ENCODE results near the gene BHLHE40.

GRCh38 chr3:4981665-4982494, 2.6 kb downstream of the BHLHE40 start:
- TF ChIP-seq, protein P1, sequence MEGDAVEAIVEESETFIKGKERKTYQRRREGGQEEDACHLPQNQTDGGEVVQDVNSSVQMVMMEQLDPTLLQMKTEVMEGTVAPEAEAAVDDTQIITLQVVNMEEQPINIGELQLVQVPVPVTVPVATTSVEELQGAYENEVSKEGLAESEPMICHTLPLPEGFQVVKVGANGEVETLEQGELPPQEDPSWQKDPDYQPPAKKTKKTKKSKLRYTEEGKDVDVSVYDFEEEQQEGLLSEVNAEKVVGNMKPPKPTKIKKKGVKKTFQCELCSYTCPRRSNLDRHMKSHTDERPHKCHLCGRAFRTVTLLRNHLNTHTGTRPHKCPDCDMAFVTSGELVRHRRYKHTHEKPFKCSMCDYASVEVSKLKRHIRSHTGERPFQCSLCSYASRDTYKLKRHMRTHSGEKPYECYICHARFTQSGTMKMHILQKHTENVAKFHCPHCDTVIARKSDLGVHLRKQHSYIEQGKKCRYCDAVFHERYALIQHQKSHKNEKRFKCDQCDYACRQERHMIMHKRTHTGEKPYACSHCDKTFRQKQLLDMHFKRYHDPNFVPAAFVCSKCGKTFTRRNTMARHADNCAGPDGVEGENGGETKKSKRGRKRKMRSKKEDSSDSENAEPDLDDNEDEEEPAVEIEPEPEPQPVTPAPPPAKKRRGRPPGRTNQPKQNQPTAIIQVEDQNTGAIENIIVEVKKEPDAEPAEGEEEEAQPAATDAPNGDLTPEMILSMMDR (IDR thresholded peaks at IDR 0.05; ENCODE audit: insufficient read depth, low read length, poor library complexity, severe bottlenecking), result no peak
- no peak for TF ChIP-seq EZH2phosphoT487 (conservative IDR thresholded peaks at IDR 0.05; ENCODE audit: low read length)
